ENCODE measurements around the gene RCE1.

- TF ChIP-seq CTCF (IDR thresholded peaks at IDR 0.05; ENCODE audit: poor library complexity) (no peak), EZH2 (IDR thresholded peaks at IDR 0.05; ENCODE audit: borderline replicate concordance) (no peak), EZH2phosphoT487 (IDR thresholded peaks at IDR 0.05; ENCODE audit: low read depth, severe bottlenecking, unreplicated experiment) (no peak)
These were observed 45.0 kb downstream of the RCE1 start for GRCh38 chr11:66888282-66888681.
